K562 (cell line): ENCODE measurements around the gene UBE2E1. TPM values are rescaled to one million over a fixed set of nuclear protein-coding genes. Genes with fewer than 3 reads are reported as not detected.

Source experiments
- CREM ChIP-seq: IDR thresholded peaks from 2 replicates; pipeline ENCODE4 v1.6.1; 2014; ENCODE audit warnings: antibody characterized with exemption, low read depth
- CSDE1 ChIP-seq, 2 experiments: fragments of 450-650 bp; IDR thresholded peaks; 2 replicates each; pipeline ENCODE4 v1.6.1; 2016; ENCODE audit warnings: mild to moderate bottlenecking in 1 of 2
- CTCFL ChIP-seq: IDR thresholded peaks from 2 replicates; pipeline ENCODE4 v1.6.1; 2011; ENCODE audit warnings: borderline replicate concordance, low read depth, mild to moderate bottlenecking, moderate library complexity, low read length; ENCODE audit not compliant: insufficient read depth, poor library complexity, severe bottlenecking
- E4F1 ChIP-seq: fragments of 250-450 bp; sonication (Bioruptor Pico); IDR thresholded peaks from 2 replicates; pipeline ENCODE4 v1.5.0; 2021; ENCODE audit warnings: mild to moderate bottlenecking, borderline replicate concordance
- EGR1 ChIP-seq: fragments of 450-650 bp; conservative IDR thresholded peaks from 2 replicates; pipeline ENCODE4 v1.6.1; 2017; ENCODE audit warnings: mild to moderate bottlenecking
- HMGN3 ChIP-seq: IDR thresholded peaks from 2 replicates; pipeline ENCODE4 v1.6.1; 2011; ENCODE audit warnings: borderline replicate concordance, low read depth, mild to moderate bottlenecking, mixed read lengths, low read length; ENCODE audit not compliant: insufficient read length; ENCODE audit errors: extremely low read depth
- NCOR1 ChIP-seq: fragments of 450-650 bp; IDR thresholded peaks from 2 replicates; pipeline ENCODE4 v1.6.1; 2016; ENCODE audit warnings: mild to moderate bottlenecking, moderate library complexity
- PATZ1 ChIP-seq: fragments of 250-450 bp; sonication (Bioruptor Pico); IDR thresholded peaks from 2 replicates; pipeline ENCODE4 v1.5.0; 2020; ENCODE audit warnings: mild to moderate bottlenecking, borderline replicate concordance
- TEAD4 ChIP-seq, 2 experiments: sonication (generic) in 1 of 2; formaldehyde crosslinking in 1 of 2; IDR thresholded peaks; 2 replicates each; pipeline versions ENCODE4 v1.6.1 to v1.8.0; 2012 to 2022; ENCODE audit warnings: borderline replicate concordance in 1 of 2, inconsistent platforms in 1 of 2, low read length in 1 of 2, mild to moderate bottlenecking in 1 of 2, missing genetic modification reagents in 1 of 2
- ZNF174 ChIP-seq: fragments of 250-450 bp; sonication (Bioruptor Pico); IDR thresholded peaks from 2 replicates; pipeline ENCODE4 v1.4.0; 2020; ENCODE audit warnings: mild to moderate bottlenecking
- ZNF75A ChIP-seq: fragments of 450-650 bp; formaldehyde crosslinking; IDR thresholded peaks from 2 replicates; pipeline ENCODE4 v1.4.0; 2020; ENCODE audit warnings: mild to moderate bottlenecking
- polyA plus RNA-seq, 8 experiments: library from polyadenylated mRNA; depleted of rRNA in 4 of 8; stranded (reverse) in 5 of 8; unstranded in 3 of 8; fragments of >200 nt; fragmentation: Nextera tagmentation in 2 of 8; fragmentation: Illumina TruSeq in 1 of 8; extraction: Ambion mirVana in 2 of 8; extraction: Trizol in 1 of 8; gene quantifications; 2 replicates each; pipeline versions ENCODE4 v1.2.1 to v1.2.3, GENCODE V29; 2011 to 2014; ENCODE audit warnings: inconsistent platforms in 1 of 8, missing spikeins in 1 of 8
- total RNA-seq, 7 experiments: library from RNA; depleted of rRNA in 6 of 7; stranded (reverse); fragments of >200 nt in 6 of 7; fragmentation: Illumina TruSeq in 2 of 7; extraction: Trizol in 2 of 7; gene quantifications; 2 replicates each; pipeline versions ENCODE4 v1.2.1 to v1.2.3, GENCODE V29; 2011 to 2021; ENCODE audit warnings: low replicate concordance in 1 of 7
- TF ChIP-seq, protein P1 (sequence below), 2 experiments: IDR thresholded peaks; 2 replicates each; pipeline ENCODE4 v1.6.1; 2011; ENCODE audit warnings: borderline replicate concordance in 1 of 2, control low read depth in 1 of 2, low read depth in 1 of 2, low read length in 1 of 2, mild to moderate bottlenecking in 1 of 2, mixed read lengths in 1 of 2, moderate library complexity in 1 of 2; ENCODE audit not compliant: insufficient read depth in 1 of 2, insufficient read length in 1 of 2, poor library complexity in 1 of 2, severe bottlenecking in 1 of 2; ENCODE audit errors: extremely low read depth in 1 of 2
- TF ChIP-seq, protein P2 (sequence below): fragments of 250-450 bp; sonication (Bioruptor Pico); IDR thresholded peaks from 2 replicates; pipeline ENCODE4 v1.4.0; 2020; ENCODE audit warnings: mild to moderate bottlenecking

Gene UBE2E1
- total and polyA plus RNA-seq, 9 of the 15 experiments (the other 6 are each of a cell fraction or from before 2014, with no cell fraction given): 54.4 to 294 (median 165) TPM

DNA sequence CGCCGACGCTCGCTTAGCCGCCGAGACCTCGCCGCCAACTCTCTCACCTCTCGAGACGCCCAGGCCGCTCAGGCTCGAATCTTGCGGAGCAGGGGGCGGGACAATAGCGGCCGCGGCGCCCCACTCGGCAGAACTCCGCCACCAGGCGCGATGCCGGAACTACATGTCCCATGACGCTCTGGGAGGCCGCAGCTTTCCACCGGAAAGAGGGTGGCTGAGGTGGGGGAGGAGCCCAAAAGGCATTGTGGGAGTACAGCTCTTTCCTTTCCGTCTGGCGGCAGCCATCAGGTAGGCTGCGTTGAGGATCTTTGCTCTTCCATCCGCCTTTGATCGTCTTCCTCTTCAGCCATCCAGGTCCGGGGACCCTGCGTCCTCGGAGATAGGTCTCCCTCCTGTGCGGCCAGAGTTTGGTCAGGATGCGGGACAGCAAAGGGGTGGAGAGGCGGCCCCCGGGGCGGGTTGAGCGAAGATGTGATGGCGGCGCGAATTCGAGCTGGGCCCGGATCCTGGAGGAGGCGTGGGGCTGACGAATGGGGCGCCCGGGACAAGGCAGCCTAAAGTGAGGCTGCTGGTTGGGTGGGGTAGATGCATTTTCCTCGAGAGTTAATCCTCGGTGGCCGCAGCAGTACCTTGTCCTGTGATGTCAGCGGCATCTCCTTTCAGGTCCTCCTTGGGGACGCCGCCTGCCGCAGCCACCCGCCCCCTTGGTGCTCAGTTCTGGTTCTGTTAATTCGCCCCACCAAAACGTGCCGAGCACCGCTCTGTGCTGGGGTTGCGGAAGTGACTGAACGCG lies 111.3 kb downstream of the UBE2E1 start, which contains the start of the genes NKIRAS1 and RPL15 (continued):
- no peak for TF ChIP-seq PATZ1 (CRISPR knock-in tag)
- TF ChIP-seq NCOR1: peak; percentile 72
- TF ChIP-seq TEAD4 (IDR thresholded peaks at IDR 0.05; ENCODE audit: low read length): no peak; the same call in 1 of the 2 replicates
- TF ChIP-seq TEAD4 (CRISPR knock-in tag; IDR thresholded peaks at IDR 0.05; ENCODE audit: borderline replicate concordance): no peak
- TF ChIP-seq CTCFL: peak; percentile 41
- TF ChIP-seq, protein P1, sequence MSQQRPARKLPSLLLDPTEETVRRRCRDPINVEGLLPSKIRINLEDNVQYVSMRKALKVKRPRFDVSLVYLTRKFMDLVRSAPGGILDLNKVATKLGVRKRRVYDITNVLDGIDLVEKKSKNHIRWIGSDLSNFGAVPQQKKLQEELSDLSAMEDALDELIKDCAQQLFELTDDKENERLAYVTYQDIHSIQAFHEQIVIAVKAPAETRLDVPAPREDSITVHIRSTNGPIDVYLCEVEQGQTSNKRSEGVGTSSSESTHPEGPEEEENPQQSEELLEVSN (IDR thresholded peaks at IDR 0.05; ENCODE audit: borderline replicate concordance in 1 of 2, extremely low read depth in 1 of 2, insufficient read depth in 1 of 2, insufficient read length in 1 of 2, low read depth in 1 of 2, low read length in 1 of 2, poor library complexity in 1 of 2, severe bottlenecking in 1 of 2): peak; percentile 78 to 84
- TF ChIP-seq CREM: peak; percentile 92
- TF ChIP-seq, protein P2, sequence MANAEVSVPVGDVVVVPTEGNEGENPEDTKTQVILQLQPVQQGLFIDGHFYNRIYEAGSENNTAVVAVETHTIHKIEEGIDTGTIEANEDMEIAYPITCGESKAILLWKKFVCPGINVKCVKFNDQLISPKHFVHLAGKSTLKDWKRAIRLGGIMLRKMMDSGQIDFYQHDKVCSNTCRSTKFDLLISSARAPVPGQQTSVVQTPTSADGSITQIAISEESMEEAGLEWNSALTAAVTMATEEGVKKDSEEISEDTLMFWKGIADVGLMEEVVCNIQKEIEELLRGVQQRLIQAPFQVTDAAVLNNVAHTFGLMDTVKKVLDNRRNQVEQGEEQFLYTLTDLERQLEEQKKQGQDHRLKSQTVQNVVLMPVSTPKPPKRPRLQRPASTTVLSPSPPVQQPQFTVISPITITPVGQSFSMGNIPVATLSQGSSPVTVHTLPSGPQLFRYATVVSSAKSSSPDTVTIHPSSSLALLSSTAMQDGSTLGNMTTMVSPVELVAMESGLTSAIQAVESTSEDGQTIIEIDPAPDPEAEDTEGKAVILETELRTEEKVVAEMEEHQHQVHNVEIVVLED (CRISPR knock-in tag): peak; percentile 68
- no peak for TF ChIP-seq ZNF75A
- peak in 1 of 2 experiments; percentile 81; a peak in 1 of 4 replicates for TF ChIP-seq CSDE1 (IDR thresholded peaks at IDR 0.05)
- peak; percentile 73 for TF ChIP-seq EGR1
- TF ChIP-seq HMGN3: peak; percentile 92
- peak; percentile 54; the same call in 1 of the 2 replicates for TF ChIP-seq E4F1
- no peak for TF ChIP-seq ZNF174 (CRISPR knock-in tag)
